ENCODE measurements around the gene TMEM168.

TMEM168 gene

DNA sequence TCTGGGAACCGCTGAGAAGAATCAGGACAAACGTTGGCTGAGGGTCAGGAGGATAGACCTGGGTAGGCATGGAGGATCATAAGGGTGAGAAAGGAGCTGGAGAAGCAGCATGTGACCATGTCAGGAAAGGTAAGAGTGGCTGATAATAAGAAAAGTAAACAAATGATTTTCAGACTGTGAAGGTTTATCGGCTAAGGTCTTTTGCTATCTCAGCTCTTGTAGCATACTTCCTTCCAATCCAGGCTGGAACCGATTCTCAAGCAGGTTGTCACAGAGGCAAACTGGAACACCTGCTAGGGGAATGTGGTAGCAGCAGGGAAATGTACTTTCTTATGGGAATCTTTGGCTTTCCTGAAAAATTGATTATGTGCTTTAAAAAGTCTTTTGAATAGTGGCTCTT lies 74.7 kb downstream of the TMEM168 start:
- TF ChIP-seq, protein P1, sequence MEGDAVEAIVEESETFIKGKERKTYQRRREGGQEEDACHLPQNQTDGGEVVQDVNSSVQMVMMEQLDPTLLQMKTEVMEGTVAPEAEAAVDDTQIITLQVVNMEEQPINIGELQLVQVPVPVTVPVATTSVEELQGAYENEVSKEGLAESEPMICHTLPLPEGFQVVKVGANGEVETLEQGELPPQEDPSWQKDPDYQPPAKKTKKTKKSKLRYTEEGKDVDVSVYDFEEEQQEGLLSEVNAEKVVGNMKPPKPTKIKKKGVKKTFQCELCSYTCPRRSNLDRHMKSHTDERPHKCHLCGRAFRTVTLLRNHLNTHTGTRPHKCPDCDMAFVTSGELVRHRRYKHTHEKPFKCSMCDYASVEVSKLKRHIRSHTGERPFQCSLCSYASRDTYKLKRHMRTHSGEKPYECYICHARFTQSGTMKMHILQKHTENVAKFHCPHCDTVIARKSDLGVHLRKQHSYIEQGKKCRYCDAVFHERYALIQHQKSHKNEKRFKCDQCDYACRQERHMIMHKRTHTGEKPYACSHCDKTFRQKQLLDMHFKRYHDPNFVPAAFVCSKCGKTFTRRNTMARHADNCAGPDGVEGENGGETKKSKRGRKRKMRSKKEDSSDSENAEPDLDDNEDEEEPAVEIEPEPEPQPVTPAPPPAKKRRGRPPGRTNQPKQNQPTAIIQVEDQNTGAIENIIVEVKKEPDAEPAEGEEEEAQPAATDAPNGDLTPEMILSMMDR (IDR thresholded peaks at IDR 0.05; ENCODE audit: poor library complexity, severe bottlenecking) = no peak
- Histone ChIP-seq H3K36me3 (ENCODE audit: low read depth) (no peaks in the 10 kb centered on the region), H3K9me3 (ENCODE audit: severe bottlenecking) (no peaks in the 10 kb centered on the region), H3K27ac (ENCODE audit: poor library complexity, severe bottlenecking) (no peak overlapping the region), H3K4me3 (ENCODE audit: severe bottlenecking) (no peak overlapping the region), H3K27me3 (ENCODE audit: insufficient read depth, poor library complexity, severe bottlenecking) (no peaks in the 10 kb centered on the region), H3K4me1 (ENCODE audit: insufficient read depth, poor library complexity, severe bottlenecking) (no peaks in the 10 kb centered on the region)
- no peak for ATAC-seq (ENCODE audit: low read depth)
- no peak for DNase-seq (ENCODE audit: low spot score)

DNA sequence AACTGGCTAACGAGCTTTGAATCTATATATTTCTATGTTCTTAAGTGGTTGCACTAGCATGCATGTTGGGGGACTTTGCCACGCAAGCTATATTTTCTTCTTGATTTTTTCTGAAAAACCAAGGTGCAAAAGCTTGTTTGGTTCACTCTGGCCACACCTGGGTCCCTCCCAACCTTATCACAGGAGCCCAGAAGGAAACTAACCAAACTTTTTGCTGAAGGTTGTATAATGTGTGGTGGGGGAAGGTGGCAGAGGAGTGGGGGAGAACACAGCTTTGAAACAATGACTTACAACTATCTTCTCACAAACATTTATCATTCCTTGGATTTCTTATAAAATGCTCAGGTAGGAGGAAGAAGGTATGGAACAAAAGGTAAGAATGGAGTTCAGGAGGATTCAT lies 75.3 kb downstream of the TMEM168 start:
- Histone ChIP-seq H3K4me3 (ENCODE audit: severe bottlenecking) (no peak overlapping the region), H3K4me1 (ENCODE audit: insufficient read depth, poor library complexity, severe bottlenecking) (no peaks in the 10 kb centered on the region), H3K9me3 (ENCODE audit: severe bottlenecking) (no peaks in the 10 kb centered on the region), H3K27ac (ENCODE audit: poor library complexity, severe bottlenecking) (no peak overlapping the region), H3K27me3 (ENCODE audit: insufficient read depth, poor library complexity, severe bottlenecking) (no peaks in the 10 kb centered on the region), H3K36me3 (ENCODE audit: low read depth) (no peaks in the 10 kb centered on the region)
- DNase-seq (ENCODE audit: low spot score) (no peak), ATAC-seq (ENCODE audit: low read depth) (no peak)
- TF ChIP-seq, protein P1 (IDR thresholded peaks at IDR 0.05; ENCODE audit: poor library complexity, severe bottlenecking) = no peak

Data from RWPE2 (cell line).